ENCODE data around the gene FRS2.

FRS2 gene

GRCh38 chr12:69569236-69569635, 99.0 kb downstream of the FRS2 start:
- H3K4me3 ChIP-seq (ENCODE audit: low read depth, low read length), result no peak overlapping the region
- TF ChIP-seq CTCF (conservative IDR thresholded peaks at IDR 0.05; ENCODE audit: low read depth, low read length), result no peak
- peak; percentile 31 for DNase-seq (ENCODE audit: low read depth)

- no peak overlapping the region for H3K4me3 ChIP-seq (ENCODE audit: low read depth, low read length)
- TF ChIP-seq CTCF (conservative IDR thresholded peaks at IDR 0.05; ENCODE audit: low read depth, low read length), result no peak
- DNase-seq (ENCODE audit: low read depth), result peak; percentile 88
Observed at GRCh38 chr12:69570000-69570516, 99.9 kb downstream of the FRS2 start.

GRCh38 chr12:69570545-69571399, 100.6 kb downstream of the FRS2 start:
- peak; percentile 85 for TF ChIP-seq CTCF (conservative IDR thresholded peaks at IDR 0.05; ENCODE audit: low read depth, low read length)
- peak; percentile 87 for DNase-seq (ENCODE audit: low read depth)
- no peak overlapping the region for H3K4me3 ChIP-seq (ENCODE audit: low read depth, low read length)

- H3K4me3 ChIP-seq (ENCODE audit: low read depth, low read length), result no peak overlapping the region
- TF ChIP-seq CTCF (conservative IDR thresholded peaks at IDR 0.05; ENCODE audit: low read depth, low read length), result no peak
- no peak for DNase-seq (ENCODE audit: low read depth)
Observed at GRCh38 chr12:69575346-69575745, 105.2 kb downstream of the FRS2 start.

- no peak overlapping the region for H3K4me3 ChIP-seq (ENCODE audit: low read depth, low read length)
- TF ChIP-seq CTCF (conservative IDR thresholded peaks at IDR 0.05; ENCODE audit: low read depth, low read length), result no peak
- no peak for DNase-seq (ENCODE audit: low read depth)
Observed at GRCh38 chr12:69578283-69578682, 108.1 kb downstream of the FRS2 start.

GRCh38 chr12:69579029-69579428, 108.8 kb downstream of the FRS2 start:
- TF ChIP-seq CTCF (conservative IDR thresholded peaks at IDR 0.05; ENCODE audit: low read depth, low read length), result no peak
- DNase-seq (ENCODE audit: low read depth), result no peak
- H3K4me3 ChIP-seq (ENCODE audit: low read depth, low read length), result no peak overlapping the region

- no peak for DNase-seq (ENCODE audit: low read depth)
- H3K4me3 ChIP-seq (ENCODE audit: low read depth, low read length), result no peak overlapping the region
- no peak for TF ChIP-seq CTCF (conservative IDR thresholded peaks at IDR 0.05; ENCODE audit: low read depth, low read length)
Observed at GRCh38 chr12:69580074-69580473, 109.9 kb downstream of the FRS2 start.
